NCI-H524 (cell line): ENCODE measurements around the gene HOXB2.
A peak's percentile ranks its signal among the peaks of the same experiment; 100 is the strongest.

Experiments used
- DNase-seq, 2 experiments: peaks; one replicate each; lab custom pipeline; 2025; lab: John Stamatoyannopoulos, UW

The HOXB2 gene

GRCh38 chr17:48565925-48566710 lies 21.2 kb upstream of the HOXB2 start:
- no peak for DNase-seq

- no peak for DNase-seq
Measured at GRCh38 chr17:48565022-48565554, 20.2 kb upstream of the HOXB2 start.

- DNase-seq: no peak
Measured at GRCh38 chr17:48564188-48565021, 19.5 kb upstream of the HOXB2 start.

GRCh38 chr17:48563867-48564187 lies 18.9 kb upstream of the HOXB2 start:
- no peak for DNase-seq

GRCh38 chr17:48563385-48563838 lies 18.5 kb upstream of the HOXB2 start:
- DNase-seq: no peak

GRCh38 chr17:48562934-48563333 lies 18.0 kb upstream of the HOXB2 start:
- DNase-seq: no peak

GRCh38 chr17:48561884-48562810 lies 17.2 kb upstream of the HOXB2 start:
- no peak for DNase-seq

- no peak for DNase-seq
Measured at GRCh38 chr17:48559840-48560817, 15.2 kb upstream of the HOXB2 start.

- DNase-seq: no peak
Measured at GRCh38 chr17:48559122-48559839, 14.4 kb upstream of the HOXB2 start.

- DNase-seq: no peak
Measured at GRCh38 chr17:48558831-48559121, 13.9 kb upstream of the HOXB2 start.

- no peak for DNase-seq
Measured at GRCh38 chr17:48558057-48558830, 13.3 kb upstream of the HOXB2 start.

- no peak for DNase-seq
Measured at GRCh38 chr17:48556576-48557401, 11.9 kb upstream of the HOXB2 start.

GRCh38 chr17:48556229-48556575 lies 11.3 kb upstream of the HOXB2 start:
- no peak for DNase-seq

GRCh38 chr17:48555258-48556228 lies 10.6 kb upstream of the HOXB2 start:
- DNase-seq: peak; percentile 36 to 81

GRCh38 chr17:48554412-48555257 lies 9.7 kb upstream of the HOXB2 start:
- DNase-seq: peak; percentile 36 to 51

- DNase-seq: peak in 1 of 2 experiments; percentile 20
Measured at GRCh38 chr17:48553826-48554225, 8.9 kb upstream of the HOXB2 start.

GRCh38 chr17:48553190-48553547 lies 8.3 kb upstream of the HOXB2 start:
- no peak for DNase-seq
